Cardiac septum (tissue), 1 donor: ENCODE data around the gene SHC3. TPM values are rescaled to one million over a fixed set of nuclear protein-coding genes. Genes with fewer than 3 reads are reported as not detected.
"Not testable (repeated sequence)": the region's sequence is repeated elsewhere in the genome, so short reads cannot be mapped to it uniquely, and the experiment has no call there.

Experiments used
- DNase-seq: peaks from one replicate; pipeline ENCODE4 v3.0.0-alpha.2; 2020; ENCODE audit warnings: low spot score
- intact Hi-C: fragments of 100-400 bp; cut with DNase I; formaldehyde crosslinking; loops from one replicate; pipeline ENCODE4 v1.14.0; 2022
- long read RNA-seq: library from polyadenylated mRNA; unstranded; transcript quantifications from one replicate; pipeline ENCODE4 v2.0.0, GENCODE V29; 2021
- total RNA-seq: library from RNA; stranded (reverse); fragmentation: NEBNext Ultra II Directional; extraction: Animal tissue kit (Norgen Biotek cat#: 25700); gene quantifications from one replicate; pipeline ENCODE4 v1.2.1, GENCODE V29; 2021
- donor health status: DM: no; HTN: no; CAD: no.

Gene SHC3
- 0.16 TPM for total RNA-seq
- long read RNA-seq = 0 reads

DNA sequence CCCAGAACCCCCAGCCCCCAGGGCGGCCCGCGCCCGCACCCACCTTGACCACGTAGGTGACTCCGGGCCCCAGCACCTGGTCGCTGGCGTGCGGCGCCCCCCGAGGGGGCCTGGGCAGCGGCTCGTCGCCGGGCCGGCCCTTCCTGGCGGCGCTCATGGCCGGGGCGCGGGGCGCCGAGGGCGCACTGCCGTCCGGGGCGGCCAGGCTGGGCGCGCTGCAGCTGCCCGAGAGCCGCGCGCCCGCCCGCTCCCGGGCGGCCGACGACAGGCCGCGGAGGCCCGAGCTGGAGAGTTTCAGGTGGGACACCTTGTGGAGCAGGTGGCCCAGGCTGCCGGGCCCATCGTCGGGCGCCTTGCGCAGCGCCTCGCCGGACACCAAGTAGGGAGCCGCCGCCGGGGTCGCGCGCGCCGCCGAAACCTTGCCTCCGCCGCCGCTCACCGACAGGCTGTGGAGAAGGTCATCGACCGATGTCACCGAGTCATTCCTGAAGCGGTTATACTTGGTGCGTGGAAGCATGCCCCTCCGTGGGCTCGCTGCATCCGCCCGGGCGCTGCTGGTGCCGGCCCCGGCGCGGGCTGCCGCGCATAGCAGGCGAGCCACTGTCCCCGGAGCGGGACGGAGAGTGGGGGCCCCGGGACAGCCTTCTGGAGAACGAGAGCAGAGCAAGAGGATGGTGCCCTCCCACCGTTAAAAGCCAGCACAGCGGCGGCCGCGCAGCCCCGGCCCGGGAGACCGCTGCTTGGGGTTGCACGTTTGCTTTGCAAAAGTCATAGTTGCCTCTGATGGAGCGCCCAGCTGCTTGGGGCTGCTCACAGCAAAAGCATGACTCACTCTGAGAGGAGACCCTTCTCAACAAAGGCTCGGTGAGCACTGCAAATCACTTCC is at the start of gene SHC3:
TSS of gene SHC3 (minus strand) at position 875 of the 886 bp plus-strand sequence. CDS start at position 517, 358 bp downstream.
- no peak for DNase-seq

GRCh38 chr9:89225991-89226471 is 47.4 kb upstream of the SHC3 start:
- intact Hi-C loops = no loop called here
- DNase-seq = no peak

More for the DNA sequence above, at the start of gene SHC3:
- intact Hi-C loops = loop anchor here (10.0 kb wide), 1 partner anchor 57 kb away; no protein-coding TSS in a partner anchor

GRCh38 chr9:89225587-89225986 is 47.0 kb upstream of the SHC3 start:
- DNase-seq = no peak
- intact Hi-C loops = no loop called here

DNA sequence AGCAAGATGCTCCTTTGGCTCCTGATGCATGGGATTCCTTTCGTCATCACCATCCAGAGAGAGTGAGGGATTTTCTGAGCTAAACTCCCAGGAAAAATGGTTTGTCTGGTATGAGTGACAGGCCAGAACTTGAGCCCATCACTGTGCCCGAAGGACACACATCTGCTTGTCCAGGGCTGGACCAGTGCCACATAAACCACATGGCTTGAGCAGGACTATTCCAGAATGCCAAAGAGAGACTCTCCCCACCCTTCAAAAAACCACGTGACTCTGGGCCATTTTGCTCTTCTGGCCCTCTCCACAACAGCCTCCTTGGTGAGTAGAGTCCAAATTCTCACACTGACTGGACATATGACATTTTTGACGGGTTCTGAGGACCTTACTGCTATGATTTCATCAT is 46.4 kb upstream of the SHC3 start:
- DNase-seq = no peak
- intact Hi-C loops = no loop called here

DNA sequence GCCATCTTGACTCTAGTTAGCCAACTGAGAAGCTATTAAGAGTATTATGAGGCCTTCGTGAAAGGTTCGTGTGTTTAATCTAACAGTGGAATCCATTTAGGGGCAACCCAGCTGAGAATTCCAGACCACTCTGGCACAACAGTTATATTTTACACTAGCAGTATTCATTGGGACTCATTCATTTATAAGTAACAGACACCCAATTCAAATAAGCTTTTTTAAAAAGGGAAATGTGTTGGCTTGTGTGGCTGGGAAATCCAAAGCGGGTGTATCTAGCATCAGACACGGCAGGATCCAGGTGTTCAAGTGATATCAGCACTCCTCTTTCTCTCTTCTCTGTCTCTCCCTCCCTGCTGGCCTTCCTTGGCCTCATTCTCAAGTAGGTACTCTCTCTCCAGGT is 46.0 kb upstream of the SHC3 start:
- DNase-seq = no peak
- intact Hi-C loops = no loop called here

DNA sequence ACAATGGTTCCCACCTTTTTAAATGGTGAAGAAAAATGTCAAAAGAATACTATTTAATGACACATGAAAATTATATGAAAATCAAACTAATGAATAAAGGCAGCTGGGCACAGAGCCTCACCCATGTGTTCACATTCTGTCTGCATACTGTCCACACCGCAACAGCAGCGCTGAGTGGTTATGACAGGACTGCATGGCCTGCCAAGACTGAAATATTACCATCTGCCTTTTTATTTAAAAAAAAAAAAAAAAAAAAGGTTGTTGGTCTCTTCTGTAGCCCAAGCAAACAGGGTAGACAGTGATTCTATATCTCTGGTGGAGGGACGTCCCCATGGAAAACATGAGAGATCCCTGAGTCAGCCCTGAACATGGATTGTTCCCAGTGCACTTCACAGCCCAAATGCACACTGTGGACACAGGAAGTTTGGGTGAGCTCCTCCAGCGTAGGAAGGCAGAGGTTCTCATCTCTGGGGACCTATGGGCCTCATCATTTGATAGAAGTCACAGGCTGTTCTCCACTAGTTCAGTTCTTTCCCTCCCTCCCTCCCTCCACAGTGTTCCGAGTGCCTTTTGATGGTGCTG is 44.9 kb upstream of the SHC3 start:
- intact Hi-C loops = no loop called here
- no peak for DNase-seq

DNA sequence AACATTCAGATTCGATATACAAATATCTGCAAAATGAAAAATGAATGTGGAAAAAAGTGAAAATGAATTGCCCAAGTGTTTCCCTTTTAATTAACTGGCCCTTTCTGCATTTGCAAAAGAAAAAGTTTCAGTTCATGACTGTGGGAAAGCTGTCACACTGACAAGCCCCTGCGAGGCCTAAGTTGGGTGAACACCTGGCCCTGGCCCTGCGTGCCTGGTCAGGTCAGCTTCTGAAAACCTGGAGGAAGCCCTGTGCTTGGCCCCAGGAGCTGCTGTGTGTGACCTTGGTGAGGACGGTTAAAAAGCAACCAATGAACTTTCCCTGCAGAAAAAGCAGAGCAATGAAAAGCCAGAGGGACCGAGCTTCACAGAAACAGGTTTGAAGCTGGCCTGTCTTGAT is 41.0 kb upstream of the SHC3 start:
- no peak for DNase-seq
- intact Hi-C loops = no loop called here

DNA sequence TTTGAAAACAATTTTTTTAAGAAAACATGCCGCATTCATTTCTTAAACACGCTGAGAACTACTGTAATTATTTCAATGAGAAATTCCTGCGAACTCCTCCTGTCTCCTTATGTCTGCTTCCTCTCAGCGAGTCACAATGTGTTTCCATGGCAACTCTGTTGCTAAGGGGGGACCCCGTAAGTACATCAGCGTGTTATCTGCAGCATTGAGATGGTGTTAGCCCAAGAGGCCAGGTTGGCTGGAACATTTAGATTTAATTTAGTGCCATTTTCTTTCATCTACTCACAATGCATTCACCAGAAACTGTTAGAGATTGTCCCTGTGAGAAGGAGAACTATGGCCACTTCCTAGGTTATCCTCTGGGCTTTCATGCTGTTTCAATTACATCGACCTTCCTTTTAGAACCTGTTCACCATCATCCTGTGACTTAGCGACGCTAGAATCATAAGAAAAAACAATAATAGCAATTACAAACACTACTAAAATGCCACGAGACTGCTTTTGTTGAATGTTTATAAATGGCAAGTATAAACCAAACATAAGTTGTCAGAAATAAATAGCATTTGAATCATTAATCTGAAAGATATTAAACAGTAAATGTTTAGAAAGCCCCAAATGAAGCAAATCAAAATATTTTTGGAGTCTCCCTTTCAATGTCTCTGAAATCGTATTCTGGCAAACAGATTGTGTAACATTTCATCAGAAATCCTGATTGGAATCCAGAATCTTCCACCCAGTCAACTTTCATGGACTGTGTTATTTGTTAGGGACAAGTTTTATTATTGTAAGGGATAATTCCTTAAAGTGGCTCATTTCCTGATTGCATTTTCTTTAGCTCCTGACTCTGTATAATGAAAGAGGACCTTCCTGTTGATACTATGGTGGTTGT is 39.7 kb upstream of the SHC3 start:
- intact Hi-C loops = no loop called here
- no peak for DNase-seq

- intact Hi-C loops = no loop called here
- DNase-seq = no peak
Measured at GRCh38 chr9:89215342-89215741, 36.7 kb upstream of the SHC3 start.

DNA sequence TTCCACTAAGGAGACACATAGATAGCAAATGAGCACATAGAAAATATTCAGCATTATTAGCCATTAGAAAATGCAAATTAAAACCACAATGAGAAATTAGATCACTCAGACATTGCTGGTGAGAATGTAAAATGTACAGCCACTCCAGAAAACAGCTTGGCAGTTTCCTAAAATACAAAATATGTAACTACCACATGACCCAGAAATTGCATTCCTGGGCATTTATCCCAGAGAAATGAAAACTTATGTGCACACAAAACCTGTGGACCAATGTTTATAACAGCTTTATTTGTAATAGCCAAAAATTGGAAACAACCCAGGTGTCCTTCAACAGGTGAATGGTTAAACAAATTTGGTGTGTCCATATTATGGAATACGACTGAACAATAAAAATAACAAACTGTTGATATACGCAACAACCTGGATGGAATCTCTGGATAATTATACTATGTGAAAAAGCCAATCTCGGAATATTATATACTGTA is 34.8 kb upstream of the SHC3 start:
- intact Hi-C loops = no loop called here
- DNase-seq = no peak

DNA sequence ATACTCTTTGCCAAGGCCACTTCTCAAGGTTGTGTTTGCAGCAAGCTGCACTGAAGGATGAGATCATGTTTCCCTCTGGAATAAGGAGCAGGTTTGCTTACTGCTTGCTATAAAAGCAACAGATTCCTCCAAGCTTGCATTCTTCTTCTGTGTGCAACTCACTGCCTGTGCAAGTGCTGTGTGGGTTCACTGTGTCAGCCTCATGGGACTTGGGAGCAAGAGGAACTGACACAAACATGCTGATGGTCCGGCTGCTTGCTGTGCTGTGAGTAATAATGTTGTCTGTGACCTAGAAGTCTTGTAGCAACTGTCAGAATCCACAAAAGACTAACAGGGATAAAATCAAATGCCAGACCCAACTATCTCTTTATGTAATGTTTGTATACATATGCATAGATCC is 33.6 kb upstream of the SHC3 start:
- no peak for DNase-seq
- intact Hi-C loops = no loop called here

DNA sequence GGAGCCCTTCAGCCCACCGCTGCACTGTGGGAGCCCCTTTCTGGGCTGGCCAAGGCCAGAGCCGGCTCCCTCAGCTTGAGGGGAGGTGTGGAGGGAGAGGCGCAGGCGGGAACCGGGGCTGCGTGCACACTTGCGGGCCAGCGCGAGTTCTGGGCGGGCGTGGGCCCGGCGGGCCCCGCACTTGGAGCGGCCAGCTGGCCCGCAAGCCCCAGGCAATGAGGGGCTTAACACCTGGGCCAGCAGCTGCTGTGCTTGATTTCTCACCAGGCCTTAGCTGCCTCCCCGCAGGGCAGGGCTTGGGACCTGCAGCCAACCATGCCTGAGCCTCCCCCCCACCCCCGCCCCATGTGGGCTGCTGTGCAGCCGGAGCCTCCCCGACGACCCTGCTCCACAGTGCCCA is 30.7 kb upstream of the SHC3 start:
- DNase-seq, intact Hi-C loops: not testable (repeated sequence)

- DNase-seq = no peak
- intact Hi-C loops = no loop called here
Measured at GRCh38 chr9:89207026-89207425, 28.4 kb upstream of the SHC3 start.

DNA sequence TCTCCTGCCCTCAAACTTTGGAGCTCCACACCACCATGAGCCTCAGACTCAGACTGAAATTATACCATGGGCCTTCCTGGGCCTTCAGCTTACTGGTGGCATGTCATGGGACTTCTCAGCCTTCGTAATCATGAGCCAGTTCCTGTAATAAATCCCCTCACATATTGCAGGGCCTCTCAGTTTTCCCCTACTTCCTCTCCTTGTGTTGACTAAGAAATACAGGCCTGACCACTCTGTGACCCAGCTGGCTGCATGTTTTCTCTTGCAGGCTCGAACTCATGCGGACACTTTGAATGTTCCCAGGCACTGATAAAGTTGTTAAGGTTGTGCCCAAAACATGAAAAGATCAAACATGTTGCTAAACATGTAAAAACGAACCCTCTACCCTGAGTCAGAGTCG is 26.2 kb upstream of the SHC3 start:
- DNase-seq = no peak
- intact Hi-C loops = no loop called here

- DNase-seq = no peak
- intact Hi-C loops = no loop called here
Measured at GRCh38 chr9:89195131-89195797, 16.6 kb upstream of the SHC3 start.

DNA sequence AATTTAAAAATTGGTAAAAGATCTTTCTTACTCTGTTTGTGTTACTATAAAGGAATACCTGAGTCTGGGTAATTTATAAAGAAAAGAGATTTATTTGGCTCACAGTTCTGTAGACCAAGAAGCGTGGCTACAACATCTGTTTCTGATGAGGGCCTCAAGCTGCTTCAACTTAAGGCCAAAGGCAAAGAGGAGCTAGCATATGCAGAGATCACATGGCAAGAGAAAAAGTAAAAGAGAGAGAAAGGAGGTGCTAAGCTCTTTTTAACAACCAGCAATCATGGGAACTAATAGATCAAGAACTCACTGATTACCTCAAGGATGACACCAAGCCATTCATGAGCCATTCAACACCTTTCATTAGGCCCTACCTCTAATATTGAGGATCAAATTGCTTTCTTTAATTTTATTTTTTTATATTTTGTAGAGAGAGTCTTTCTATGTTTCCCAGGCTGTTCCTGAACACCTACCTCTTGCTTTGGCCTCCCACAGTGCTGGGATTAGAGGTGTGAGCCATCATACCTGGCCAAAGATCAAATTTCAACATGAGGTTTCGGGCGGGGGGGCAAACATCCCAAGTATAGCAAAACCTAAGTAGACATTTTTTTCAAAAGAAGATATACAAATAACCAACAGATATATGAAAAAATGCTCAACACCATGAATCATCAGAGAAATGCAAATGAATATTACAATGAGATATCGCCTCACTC is 16.0 kb upstream of the SHC3 start:
- no peak for DNase-seq
- intact Hi-C loops = no loop called here

DNA sequence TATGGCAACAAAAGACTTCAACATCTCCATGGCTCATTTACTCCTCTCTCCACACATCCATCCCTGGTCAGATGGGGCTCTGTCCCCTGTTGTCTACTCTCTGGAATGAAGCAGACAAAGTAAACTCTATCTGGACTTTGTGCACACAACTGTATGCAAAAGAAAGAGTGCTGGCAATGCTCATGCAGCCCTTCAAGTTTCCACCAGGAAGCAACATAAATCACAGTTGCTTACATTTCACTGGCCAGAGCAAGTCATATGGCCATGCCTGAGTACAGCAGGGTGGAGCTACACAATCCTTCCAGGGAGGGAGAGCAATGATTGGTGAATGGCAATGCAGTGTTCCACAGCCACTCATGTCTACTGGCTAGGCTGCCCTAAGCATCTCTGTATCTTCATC is 12.4 kb upstream of the SHC3 start:
- intact Hi-C loops = no loop called here
- no peak for DNase-seq

GRCh38 chr9:89189215-89189614 is 10.6 kb upstream of the SHC3 start:
- intact Hi-C loops = no loop called here

DNA sequence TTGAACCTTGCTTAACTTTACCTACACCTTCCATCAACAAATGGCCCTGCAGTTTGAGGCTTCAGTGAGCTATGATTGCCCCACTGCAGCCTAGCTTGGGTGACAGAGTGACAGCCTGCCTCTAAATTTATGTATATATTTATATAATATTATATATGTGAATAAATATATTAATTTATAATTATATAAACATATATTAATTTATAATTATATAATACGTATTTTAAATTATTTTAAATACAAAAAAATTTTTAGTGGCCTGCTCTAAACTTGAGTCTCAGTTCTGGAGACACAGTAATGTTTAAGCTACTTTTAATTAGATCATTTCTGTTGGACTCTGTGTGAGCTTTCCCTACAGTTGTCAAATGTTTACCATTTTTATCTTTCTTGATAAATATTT is 9.3 kb upstream of the SHC3 start:
- intact Hi-C loops = no loop called here
- no peak for DNase-seq

More at GRCh38 chr9:89189215-89189614, 10.6 kb upstream of the SHC3 start:
- no peak for DNase-seq
